ENCODE data around the gene XG. TPM values are rescaled to one million over a fixed set of nuclear protein-coding genes. Genes with fewer than 3 reads are reported as not detected.

XG gene
- total and polyA plus RNA-seq, 2 of the 8 experiments (the other 6 are each of a cell fraction or from before 2014, with no cell fraction given) = 0.33 to 0.78 TPM

GRCh38 chrX:2817036-2817435 is 65.2 kb downstream of the XG start:
- H2AK5ac ChIP-seq (ENCODE audit: low read depth, low read length) = no peak overlapping the region
- no peak overlapping the region for H3K18ac ChIP-seq (ENCODE audit: extremely low read depth, low read length)
- H2AFZ ChIP-seq (ENCODE audit: low read length) = no peak overlapping the region
- DNase-seq (ENCODE audit: low read depth in 1 of 2, low spot score in 2 of 2) (no peak), FAIRE-seq (no peak)
- H3K79me2 ChIP-seq (ENCODE audit: control insufficient read depth in 1 of 2, insufficient read depth in 2 of 2, low read length in 2 of 2) = no peaks in the 10 kb centered on the region
- no peaks in the 10 kb centered on the region for H3K27me3 ChIP-seq (replicated peaks in 1 of 4; ENCODE audit: control insufficient read depth in 3 of 4, extremely low read depth in 1 of 4, insufficient read depth in 3 of 4, low read length in 3 of 4)
- H4K91ac ChIP-seq (replicated peaks; ENCODE audit: insufficient read length, low read length) = no peak overlapping the region
- TF ChIP-seq EP300 (IDR thresholded peaks at IDR 0.05; ENCODE audit: borderline replicate concordance in 1 of 2, low read depth in 2 of 2, low read length in 2 of 2) = no peak
- no peak for TF ChIP-seq SP1 (IDR thresholded peaks at IDR 0.05; ENCODE audit: low read depth, low read length)
- TF ChIP-seq EGR1 (IDR thresholded peaks at IDR 0.05; ENCODE audit: borderline replicate concordance, low read depth, low read length) = no peak
- whole genome bisulfite sequencing, 2 experiments (ENCODE audit: extremely low coverage in 1 of 2, insufficient coverage in 1 of 2, insufficient read length in 1 of 2, insufficient replicate concordance in 2 of 2, low coverage in 1 of 2, low lambda C conversion rate in 2 of 2, missing lambda C conversion rate in 1 of 2) = 95% methylated on average over 2 of the region's 2 CpGs; no CpG with 5 or more reads in 1 of the 2 experiments
- H3K4me1 ChIP-seq (replicated peaks in 1 of 4; ENCODE audit: control insufficient read depth in 3 of 4, insufficient read depth in 4 of 4, low read length in 3 of 4) = no peaks in the 10 kb centered on the region; a peak in 1 of 7 replicates
- no peak overlapping the region for H3K4me3 ChIP-seq (ENCODE audit: extremely low read depth in 1 of 4, insufficient read depth in 2 of 4, low read depth in 3 of 4, low read length in 4 of 4)
- H3K23me2 ChIP-seq (ENCODE audit: low read depth, low read length) = no peaks in the 10 kb centered on the region
- no peak overlapping the region for H4K8ac ChIP-seq (ENCODE audit: extremely low read depth, insufficient read depth, low read length)
- no peak overlapping the region for H3K23ac ChIP-seq (ENCODE audit: insufficient read length)
- no peak overlapping the region for H2BK20ac ChIP-seq (ENCODE audit: low read length)
- H4K20me1 ChIP-seq (replicated peaks in 1 of 2; ENCODE audit: control insufficient read depth in 1 of 2, insufficient read depth in 2 of 2, low read length in 2 of 2) = no peaks in the 10 kb centered on the region
- no peak overlapping the region for H3K27ac ChIP-seq (ENCODE audit: low read depth, low read length)
- H3K56ac ChIP-seq (replicated peaks; ENCODE audit: insufficient read length, low read depth, low read length) = no peak overlapping the region
- no peaks in the 10 kb centered on the region for H3K9me3 ChIP-seq (ENCODE audit: insufficient read depth in 2 of 2, low read depth in 1 of 2, low read length in 1 of 2)
- no peak overlapping the region for H4K5ac ChIP-seq (ENCODE audit: insufficient read length, low read depth, low read length)
- H2BK12ac ChIP-seq (ENCODE audit: low read depth, low read length) = no peak overlapping the region
- H2BK5ac ChIP-seq (ENCODE audit: low read depth, low read length) = no peak overlapping the region
- no peak overlapping the region for H2BK15ac ChIP-seq (ENCODE audit: low read length)
- H3K14ac ChIP-seq (ENCODE audit: insufficient read length) = no peak overlapping the region
- no peak overlapping the region for H2BK120ac ChIP-seq (replicated peaks; ENCODE audit: low read depth, low read length)
- ChIA-PET CTCF (ENCODE audit: partially characterized antibody) (no interaction called here), POLR2A (ENCODE audit: partially characterized antibody) (no interaction called here)
- H3K79me1 ChIP-seq (ENCODE audit: low read depth, low read length) = no peaks in the 10 kb centered on the region
- no peak overlapping the region for H3K9ac ChIP-seq (replicated peaks in 1 of 4; ENCODE audit: extremely low read depth in 1 of 4, low read depth in 3 of 4, low read length in 3 of 4)
- no peak overlapping the region for H3K4ac ChIP-seq (replicated peaks; ENCODE audit: insufficient read length, low read depth, low read length)
- no peak overlapping the region for H3K4me2 ChIP-seq (ENCODE audit: insufficient read depth in 1 of 2, low read depth in 2 of 2, low read length in 2 of 2)
- no peaks in the 10 kb centered on the region for H3K36me3 ChIP-seq (ENCODE audit: control insufficient read depth in 2 of 4, insufficient read depth in 4 of 4, low read length in 3 of 4)
